Stimulated activated naive B cell treated with anti-CD40 and anti-IgM and Interleukin-4, amounts not matched to agents 10 μg/mL and 1 μg/mL and 100 μg/mL, for 72 hours (primary cell): ENCODE results near the gene BMP5.
"Not testable (repeated sequence)": the region's sequence is repeated elsewhere in the genome, so short reads cannot be mapped to it uniquely, and the experiment has no call there.

Experiments
- ATAC-seq, 2 donors: fragments of 150-1000 bp; cut with Tn5 transposase; replicated peaks; 2 replicates each; pipeline ENCODE4 v1.10.0; 2021; ENCODE audit warnings: moderate library complexity in 1 of 2
- DNase-seq: peaks from one replicate; pipeline ENCODE4 v3.0.0; 2021
- H3K27ac Mint-ChIP-seq: one replicate; pipeline ENCODE4 v1.8.0; 2022; ENCODE audit warnings: mild to moderate bottlenecking, mixed read lengths
- H3K27me3 Mint-ChIP-seq, 2 donors: one replicate each; pipeline ENCODE4 v1.8.0; 2022; ENCODE audit warnings: mixed read lengths in 2 of 2
- H3K36me3 Mint-ChIP-seq, 2 donors: one replicate each; pipeline ENCODE4 v1.8.0; 2022; ENCODE audit warnings: mixed read lengths in 2 of 2, mild to moderate bottlenecking in 1 of 2
- H3K4me1 Mint-ChIP-seq, 2 donors: one replicate each; pipeline ENCODE4 v1.8.0; 2022; ENCODE audit warnings: mixed read lengths in 2 of 2, mild to moderate bottlenecking in 1 of 2
- H3K4me3 Mint-ChIP-seq, 2 donors: one replicate each; pipeline ENCODE4 v1.8.0; 2022; ENCODE audit warnings: mild to moderate bottlenecking in 2 of 2, mixed read lengths in 2 of 2, moderate library complexity in 1 of 2
- H3K9me3 Mint-ChIP-seq, 2 donors: one replicate each; pipeline ENCODE4 v1.8.0; 2022; ENCODE audit warnings: mixed read lengths in 2 of 2, mild to moderate bottlenecking in 1 of 2

Gene BMP5

GRCh38 chr6:55875400-55875799, at the start of gene BMP5:
Gene BMP5, minus strand, starts transcription at chr6:55875590. Its CDS starts 725 bp downstream, at chr6:55874865.
- Mint-ChIP-seq H3K9me3 (no peaks in the 10 kb centered on the region), H3K4me3 (no peak within 1 kb of the TSS), H3K27me3 (no peaks in the 10 kb centered on the region), H3K4me1 (no peaks in the 10 kb centered on the region), H3K27ac (no peak within 1 kb of the TSS), H3K36me3 (no peaks in the 10 kb centered on the region)
- DNase-seq (no peak), ATAC-seq (no peak)

GRCh38 chr6:55922406-55922805, 47.0 kb upstream of the BMP5 start:
- ATAC-seq (no peak), DNase-seq (no peak)
- no peaks in the 10 kb centered on the region for H3K27me3 Mint-ChIP-seq
- no peak overlapping the region for H3K27ac Mint-ChIP-seq
- H3K4me1 Mint-ChIP-seq, result no peaks in the 10 kb centered on the region
- no peaks in the 10 kb centered on the region for H3K36me3 Mint-ChIP-seq
- H3K9me3 Mint-ChIP-seq, result peaks cover 0 to 6% of the 10 kb centered on the region in 2 donors
- no peak overlapping the region for H3K4me3 Mint-ChIP-seq

- DNase-seq, result no peak
- H3K4me1 Mint-ChIP-seq, result no peaks in the 10 kb centered on the region
- ATAC-seq, result peak in 1 of 2 donors; percentile 14
- no peaks in the 10 kb centered on the region for H3K36me3 Mint-ChIP-seq
- H3K27me3 Mint-ChIP-seq, result no peaks in the 10 kb centered on the region
- H3K27ac Mint-ChIP-seq, result no peak overlapping the region
- no peak overlapping the region for H3K4me3 Mint-ChIP-seq
- peaks cover 0 to 4% of the 10 kb centered on the region in 2 donors for H3K9me3 Mint-ChIP-seq
Observed at GRCh38 chr6:55919716-55920308, 44.4 kb upstream of the BMP5 start.

- DNase-seq, result no peak
- no peaks in the 10 kb centered on the region for H3K27me3 Mint-ChIP-seq
- no peaks in the 10 kb centered on the region for H3K4me1 Mint-ChIP-seq
- H3K9me3 Mint-ChIP-seq, result peaks cover 0 to 2% of the 10 kb centered on the region in 2 donors
- no peak overlapping the region for H3K4me3 Mint-ChIP-seq
- no peak for ATAC-seq
- no peak overlapping the region for H3K27ac Mint-ChIP-seq
- no peaks in the 10 kb centered on the region for H3K36me3 Mint-ChIP-seq
Observed at GRCh38 chr6:55918639-55919038, 43.2 kb upstream of the BMP5 start.

GRCh38 chr6:55917751-55918415, 42.5 kb upstream of the BMP5 start:
- Mint-ChIP-seq H3K4me1 (no peaks in the 10 kb centered on the region), H3K27me3 (no peaks in the 10 kb centered on the region), H3K4me3 (no peak overlapping the region), H3K9me3 (peaks cover 0 to 2% of the 10 kb centered on the region in 2 donors), H3K36me3 (no peaks in the 10 kb centered on the region), H3K27ac (no peak overlapping the region)
- DNase-seq, result no peak
- no peak for ATAC-seq

- Mint-ChIP-seq H3K4me1 (no peaks in the 10 kb centered on the region), H3K27me3 (no peaks in the 10 kb centered on the region), H3K4me3 (no peak overlapping the region), H3K9me3 (no peaks in the 10 kb centered on the region), H3K36me3 (no peaks in the 10 kb centered on the region), H3K27ac (no peak overlapping the region)
- DNase-seq (no peak), ATAC-seq (no peak)
Observed at GRCh38 chr6:55916188-55916587, 40.8 kb upstream of the BMP5 start.

GRCh38 chr6:55913228-55914195, 38.1 kb upstream of the BMP5 start:
- Mint-ChIP-seq H3K27me3 (no peaks in the 10 kb centered on the region), H3K4me1 (no peaks in the 10 kb centered on the region), H3K9me3 (peaks cover 0 to 1% of the 10 kb centered on the region in 2 donors), H3K36me3 (no peaks in the 10 kb centered on the region), H3K27ac (no peak overlapping the region), H3K4me3 (no peak overlapping the region)
- DNase-seq (no peak), ATAC-seq (no peak)

- DNase-seq, H3K36me3 Mint-ChIP-seq, H3K27ac Mint-ChIP-seq, H3K9me3 Mint-ChIP-seq, ATAC-seq, H3K4me1 Mint-ChIP-seq, H3K4me3 Mint-ChIP-seq, H3K27me3 Mint-ChIP-seq: not testable (repeated sequence)
Observed at GRCh38 chr6:55910466-55910865, 35.1 kb upstream of the BMP5 start.

- H3K27me3 Mint-ChIP-seq, DNase-seq, ATAC-seq, H3K4me1 Mint-ChIP-seq, H3K27ac Mint-ChIP-seq, H3K36me3 Mint-ChIP-seq, H3K4me3 Mint-ChIP-seq, H3K9me3 Mint-ChIP-seq: not testable (repeated sequence)
Observed at GRCh38 chr6:55909911-55910310, 34.5 kb upstream of the BMP5 start.

- Mint-ChIP-seq H3K9me3 (no peaks in the 10 kb centered on the region), H3K27me3 (no peaks in the 10 kb centered on the region), H3K4me3 (no peak overlapping the region), H3K27ac (no peak overlapping the region), H3K36me3 (no peaks in the 10 kb centered on the region), H3K4me1 (no peaks in the 10 kb centered on the region)
- DNase-seq (no peak), ATAC-seq (no peak)
Observed at GRCh38 chr6:55902796-55903195, 27.4 kb upstream of the BMP5 start.

- Mint-ChIP-seq H3K4me3 (no peak overlapping the region), H3K36me3 (no peaks in the 10 kb centered on the region), H3K27ac (no peak overlapping the region), H3K9me3 (no peaks in the 10 kb centered on the region), H3K27me3 (no peaks in the 10 kb centered on the region), H3K4me1 (no peaks in the 10 kb centered on the region)
- ATAC-seq (no peak), DNase-seq (no peak)
Observed at GRCh38 chr6:55901765-55902270, 26.4 kb upstream of the BMP5 start.

- Mint-ChIP-seq H3K36me3 (no peaks in the 10 kb centered on the region), H3K9me3 (peaks cover 0 to 1% of the 10 kb centered on the region in 2 donors), H3K27me3 (no peaks in the 10 kb centered on the region), H3K27ac (no peak overlapping the region), H3K4me1 (no peaks in the 10 kb centered on the region), H3K4me3 (no peak overlapping the region)
- DNase-seq (no peak), ATAC-seq (no peak)
Observed at GRCh38 chr6:55898342-55898741, 23.0 kb upstream of the BMP5 start.

- ATAC-seq (no peak), DNase-seq (no peak)
- H3K27me3 Mint-ChIP-seq, result no peaks in the 10 kb centered on the region
- H3K36me3 Mint-ChIP-seq, result no peaks in the 10 kb centered on the region
- H3K4me3 Mint-ChIP-seq, result no peak overlapping the region
- H3K4me1 Mint-ChIP-seq, result no peaks in the 10 kb centered on the region
- no peak overlapping the region for H3K27ac Mint-ChIP-seq
- peaks cover 0 to 1% of the 10 kb centered on the region in 2 donors for H3K9me3 Mint-ChIP-seq
Observed at GRCh38 chr6:55897346-55897745, 22.0 kb upstream of the BMP5 start.

- Mint-ChIP-seq H3K36me3 (no peaks in the 10 kb centered on the region), H3K4me3 (no peak overlapping the region), H3K27ac (no peak overlapping the region)
Observed at GRCh38 chr6:55895972-55896730, 20.8 kb upstream of the BMP5 start.

More at GRCh38 chr6:55895972-55896730, 20.8 kb upstream of the BMP5 start:
- peaks cover 0 to 1% of the 10 kb centered on the region in 2 donors for H3K9me3 Mint-ChIP-seq
- no peaks in the 10 kb centered on the region for H3K27me3 Mint-ChIP-seq
- ATAC-seq (no peak), DNase-seq (no peak)
- H3K4me1 Mint-ChIP-seq, result no peaks in the 10 kb centered on the region
